ENCODE data around the gene FOXK1.

GRCh38 chr7:4763091-4763793 is 81.1 kb downstream of the FOXK1 start:
- TF ChIP-seq CTCF (IDR thresholded peaks at IDR 0.05) (no peak), POLR2A (IDR thresholded peaks at IDR 0.05) (no peak)

Data from right lobe of liver (tissue), 4 donors.